Duodenal mucosa (tissue), 2 donors: ENCODE data around the gene APCDD1L.

Experiments
- H3K27ac ChIP-seq: one replicate; pipeline ENCODE4 v1.7.0; 2013; ENCODE audit warnings: low read depth, low read length
- H3K27me3 ChIP-seq, 2 donors: one replicate each; pipeline ENCODE4 v1.7.0; 2013; ENCODE audit warnings: low read length in 2 of 2, control low read depth in 1 of 2; ENCODE audit not compliant: insufficient read depth in 2 of 2, control insufficient read depth in 1 of 2
- H3K36me3 ChIP-seq, 2 donors: one replicate each; pipeline ENCODE4 v1.7.0; 2013; ENCODE audit warnings: low read length in 2 of 2, control low read depth in 1 of 2; ENCODE audit not compliant: insufficient read depth in 2 of 2, control insufficient read depth in 1 of 2
- H3K4me1 ChIP-seq, 2 donors: one replicate each; pipeline ENCODE4 v1.7.0; 2013; ENCODE audit warnings: low read length in 2 of 2, control low read depth in 1 of 2; ENCODE audit not compliant: insufficient read depth in 2 of 2, control insufficient read depth in 1 of 2
- H3K4me3 ChIP-seq, 2 donors: one replicate each; pipeline ENCODE4 v1.7.0; 2013; ENCODE audit warnings: low read length in 2 of 2, low read depth in 1 of 2
- H3K9ac ChIP-seq, 2 donors: one replicate each; pipeline ENCODE4 v1.7.0; 2013; ENCODE audit warnings: low read length in 2 of 2, low read depth in 1 of 2
- H3K9me3 ChIP-seq, 2 donors: one replicate each; pipeline ENCODE4 v1.7.0; 2013; ENCODE audit warnings: low read length in 2 of 2, control low read depth in 1 of 2; ENCODE audit not compliant: control insufficient read depth in 1 of 2

The APCDD1L gene

GRCh38 chr20:58441723-58442122, 73.5 kb downstream of the APCDD1L start:
- Histone ChIP-seq H3K36me3 (peaks cover 22 to 56% of the 10 kb centered on the region in 2 donors), H3K9ac (no peak overlapping the region), H3K4me1 (peaks cover 8 to 9% of the 10 kb centered on the region in 2 donors), H3K27me3 (no peaks in the 10 kb centered on the region), H3K9me3 (no peaks in the 10 kb centered on the region), H3K4me3 (no peak overlapping the region), H3K27ac (no peak overlapping the region)

- Histone ChIP-seq H3K9ac (no peak overlapping the region), H3K4me1 (peaks cover 8 to 9% of the 10 kb centered on the region in 2 donors), H3K36me3 (peaks cover 24 to 48% of the 10 kb centered on the region in 2 donors), H3K27me3 (no peaks in the 10 kb centered on the region), H3K4me3 (no peak overlapping the region), H3K27ac (no peak overlapping the region), H3K9me3 (no peaks in the 10 kb centered on the region)
Measured at GRCh38 chr20:58440021-58440767, 75.0 kb downstream of the APCDD1L start.

GRCh38 chr20:58438970-58439808, 76.0 kb downstream of the APCDD1L start:
- no peak overlapping the region for H3K27ac ChIP-seq
- peaks cover 17 to 38% of the 10 kb centered on the region in 2 donors for H3K36me3 ChIP-seq
- H3K9ac ChIP-seq: no peak overlapping the region
- no peaks in the 10 kb centered on the region for H3K9me3 ChIP-seq
- no peak overlapping the region for H3K4me3 ChIP-seq
- no peaks in the 10 kb centered on the region for H3K27me3 ChIP-seq
- H3K4me1 ChIP-seq: peaks cover 10 to 15% of the 10 kb centered on the region in 2 donors

DNA sequence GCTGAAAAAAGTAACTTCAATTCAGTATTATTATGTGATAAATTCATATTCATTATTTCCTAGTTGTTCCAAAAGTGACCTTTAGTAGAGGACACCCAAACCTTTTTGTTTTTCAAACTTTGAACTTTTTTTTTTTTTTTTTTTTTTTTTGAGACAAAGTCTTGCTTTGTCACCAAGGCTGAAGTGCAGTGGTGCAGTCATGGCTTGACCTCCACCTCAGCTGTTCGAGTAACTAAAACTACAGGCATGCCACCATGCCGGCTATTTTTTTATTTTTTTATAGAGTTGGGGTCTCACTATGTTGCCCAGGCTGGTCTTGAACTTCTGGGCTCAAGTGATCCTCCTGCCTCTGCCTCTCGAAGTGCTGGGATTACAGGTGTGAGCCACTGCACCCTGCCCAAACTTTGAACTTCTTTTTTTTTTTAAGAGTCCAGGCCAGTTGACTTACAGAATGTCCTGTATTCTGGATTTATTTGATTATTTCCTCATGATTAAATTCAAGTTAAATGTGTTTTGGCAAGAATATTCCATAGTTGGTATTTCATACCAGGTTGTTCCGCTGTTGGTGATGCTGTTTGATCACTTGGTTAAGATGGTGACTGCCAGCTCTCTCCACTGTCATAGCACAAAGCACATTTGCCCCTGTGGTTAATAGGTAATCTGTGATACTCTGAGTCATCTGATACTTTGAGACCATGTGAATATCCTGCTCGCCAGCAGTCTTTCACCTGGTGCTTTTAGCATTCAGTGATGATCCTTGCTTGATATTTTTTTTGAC, 78.1 kb downstream of the APCDD1L start:
- H3K27me3 ChIP-seq: no peaks in the 10 kb centered on the region
- H3K4me3 ChIP-seq: no peak overlapping the region
- peaks cover 9 to 31% of the 10 kb centered on the region in 2 donors for H3K36me3 ChIP-seq
- peaks cover 25 to 35% of the 10 kb centered on the region in 2 donors for H3K4me1 ChIP-seq
- no peak overlapping the region for H3K9ac ChIP-seq
- H3K9me3 ChIP-seq: no peaks in the 10 kb centered on the region
- no peak overlapping the region for H3K27ac ChIP-seq

GRCh38 chr20:58435237-58435636, 80.0 kb downstream of the APCDD1L start:
- Histone ChIP-seq H3K4me1 (peaks cover 25 to 39% of the 10 kb centered on the region in 2 donors), H3K36me3 (peaks cover 5 to 17% of the 10 kb centered on the region in 2 donors), H3K27me3 (no peaks in the 10 kb centered on the region), H3K4me3 (no peak overlapping the region), H3K9ac (no peak overlapping the region), H3K27ac (no peak overlapping the region), H3K9me3 (no peaks in the 10 kb centered on the region)

- Histone ChIP-seq H3K27ac (no peak overlapping the region), H3K36me3 (peaks cover 3 to 14% of the 10 kb centered on the region in 2 donors), H3K4me1 (peaks cover 25 to 39% of the 10 kb centered on the region in 2 donors), H3K4me3 (no peak overlapping the region), H3K9ac (no peak overlapping the region), H3K9me3 (no peaks in the 10 kb centered on the region), H3K27me3 (no peaks in the 10 kb centered on the region)
Measured at GRCh38 chr20:58434326-58434725, 80.9 kb downstream of the APCDD1L start.

GRCh38 chr20:58433759-58434158, 81.4 kb downstream of the APCDD1L start:
- Histone ChIP-seq H3K4me1 (peaks cover 25 to 39% of the 10 kb centered on the region in 2 donors), H3K9ac (no peak overlapping the region), H3K36me3 (peaks cover 3 to 13% of the 10 kb centered on the region in 2 donors), H3K9me3 (no peaks in the 10 kb centered on the region), H3K4me3 (no peak overlapping the region), H3K27me3 (no peaks in the 10 kb centered on the region), H3K27ac (no peak overlapping the region)

- Histone ChIP-seq H3K4me3 (no peak overlapping the region), H3K36me3 (peaks cover 4 to 8% of the 10 kb centered on the region in 2 donors), H3K9me3 (no peaks in the 10 kb centered on the region), H3K27ac (no peak overlapping the region), H3K27me3 (no peaks in the 10 kb centered on the region), H3K4me1 (peaks cover 25 to 39% of the 10 kb centered on the region in 2 donors), H3K9ac (no peak overlapping the region)
Measured at GRCh38 chr20:58433029-58433647, 82.1 kb downstream of the APCDD1L start.

- Histone ChIP-seq H3K27me3 (no peaks in the 10 kb centered on the region), H3K27ac (no peak overlapping the region), H3K9ac (no peak overlapping the region), H3K9me3 (no peaks in the 10 kb centered on the region), H3K4me1 (peaks cover 19 to 33% of the 10 kb centered on the region in 2 donors), H3K4me3 (no peak overlapping the region), H3K36me3 (peaks cover 7 to 9% of the 10 kb centered on the region in 2 donors)
Measured at GRCh38 chr20:58432186-58432954, 82.8 kb downstream of the APCDD1L start.
